ENCODE data around the gene ZNF236.
A peak's percentile ranks its signal among the peaks of the same experiment; 100 is the strongest.

Gene ZNF236

DNA sequence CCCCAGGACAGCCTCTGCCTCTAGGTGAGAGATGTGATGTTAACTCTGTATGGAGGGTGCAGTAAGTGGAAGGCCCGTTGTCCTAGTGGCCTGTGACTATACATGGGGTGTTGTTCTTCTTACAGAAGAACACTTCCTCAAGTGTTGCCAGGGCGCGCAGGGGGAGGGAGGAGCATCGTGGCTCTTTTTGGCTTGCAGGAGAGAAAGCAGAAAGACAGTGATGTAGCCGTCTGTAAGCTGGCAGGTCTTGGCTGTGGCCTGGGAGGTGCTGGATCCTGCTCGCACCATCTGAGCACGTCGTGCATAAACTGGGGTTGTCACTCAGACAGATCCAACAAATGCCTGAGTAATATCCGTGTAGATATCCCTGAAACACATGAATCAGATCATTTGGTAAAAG, 44.3 kb downstream of the ZNF236 start:
- no peak for DNase-seq

DNA sequence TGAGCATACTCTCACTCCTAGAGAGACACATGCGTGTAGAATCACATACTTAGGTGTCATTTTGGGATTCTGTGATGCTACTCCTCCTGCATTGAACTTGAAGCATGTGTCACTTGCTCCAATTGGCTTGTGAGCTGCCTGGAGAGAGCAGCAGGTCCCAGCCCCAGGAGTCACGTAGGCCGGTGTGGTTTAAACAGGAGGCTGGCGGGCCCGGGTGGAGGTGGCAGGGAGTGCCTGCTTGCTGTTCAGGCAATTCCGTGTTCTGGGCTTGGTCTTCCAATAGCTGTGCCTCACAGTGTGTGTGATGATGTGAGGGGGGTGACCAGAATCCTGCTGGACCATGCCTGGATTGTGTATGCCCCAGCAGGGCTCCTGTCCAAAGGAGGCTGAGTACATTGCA, 51.0 kb downstream of the ZNF236 start:
- no peak for DNase-seq

DNA sequence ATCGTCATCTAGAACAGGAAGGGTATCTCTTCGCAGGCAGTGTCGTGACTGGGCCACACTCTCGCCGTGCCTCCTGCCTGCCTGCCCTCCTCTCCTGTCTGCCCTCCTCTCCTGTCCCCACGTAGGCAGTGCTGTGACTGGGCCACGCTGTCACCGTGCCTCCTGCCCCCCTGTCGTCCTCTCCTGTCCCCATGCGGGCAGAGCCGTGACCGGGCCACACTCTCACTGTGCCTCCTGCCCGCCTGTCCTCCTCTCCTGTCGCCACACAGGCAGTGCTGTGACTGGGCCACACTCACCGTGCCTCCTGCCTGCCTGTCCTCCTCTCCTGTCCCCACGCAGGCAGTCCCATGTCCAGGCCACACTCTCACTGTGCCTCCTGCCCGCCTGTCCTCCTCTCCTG, 51.4 kb downstream of the ZNF236 start:
- no peak for DNase-seq

- DNase-seq, result no peak
These were observed 52.5 kb downstream of the ZNF236 start for GRCh38 chr18:76874642-76875389.

GRCh38 chr18:76875390-76876325, 53.3 kb downstream of the ZNF236 start:
- peak; percentile 22 for DNase-seq

DNA sequence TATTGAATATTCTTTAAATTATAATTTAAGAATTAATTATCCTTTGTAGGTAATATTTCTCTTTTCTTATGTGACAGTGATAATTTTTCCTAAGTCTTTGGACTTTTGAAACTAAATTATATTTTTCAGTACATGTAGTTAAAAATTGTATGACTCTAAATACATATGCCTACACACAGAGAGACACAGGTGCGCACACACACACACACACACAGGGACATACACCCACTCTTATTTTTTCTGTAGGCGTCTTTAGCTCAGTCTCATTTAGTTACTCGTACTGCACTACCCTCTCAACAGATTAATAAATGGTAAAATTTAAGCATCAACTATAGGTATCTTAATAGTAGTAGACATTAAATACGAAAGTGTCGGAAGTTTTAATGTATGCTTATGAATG, 56.1 kb downstream of the ZNF236 start:
- DNase-seq, result no peak

DNA sequence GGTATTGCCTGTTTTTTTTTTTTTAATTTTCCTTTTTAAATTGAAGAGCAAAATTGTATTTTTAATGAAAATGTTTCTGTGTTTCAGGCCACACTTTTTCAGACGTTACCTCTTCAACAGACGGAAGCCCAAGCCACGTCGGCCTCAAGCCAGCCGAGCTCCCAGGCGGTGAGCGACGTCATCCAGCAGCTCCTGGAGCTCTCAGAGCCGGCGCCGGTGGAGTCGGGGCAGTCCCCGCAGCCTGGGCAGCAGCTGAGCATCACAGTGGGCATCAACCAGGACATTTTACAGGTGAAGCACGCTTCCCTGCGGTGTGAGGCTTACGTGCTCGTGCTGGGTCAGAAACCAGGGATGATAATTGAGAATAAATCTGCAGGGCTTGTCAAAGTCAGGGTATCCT, 57.7 kb downstream of the ZNF236 start:
- DNase-seq, result no peak

DNA sequence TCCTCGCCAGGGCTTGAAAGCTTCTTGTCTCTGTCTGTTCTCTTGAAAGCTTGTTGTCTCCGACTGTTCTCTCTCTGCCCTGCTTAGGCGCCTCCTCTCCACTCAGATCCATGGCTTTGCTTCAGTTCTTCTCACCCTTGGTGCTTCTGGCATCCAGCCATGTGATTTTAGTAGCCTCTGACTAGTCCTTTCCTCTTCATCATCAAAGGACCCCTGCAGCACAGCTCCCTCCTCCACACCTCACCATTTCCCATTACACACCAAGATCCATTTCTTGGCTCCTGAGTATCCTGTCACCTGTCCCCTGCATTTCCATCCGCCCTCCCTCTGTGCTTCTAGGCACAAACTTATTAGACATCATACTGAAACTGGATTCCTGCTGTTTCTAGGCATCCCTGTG, 59.4 kb downstream of the ZNF236 start:
- DNase-seq, result no peak

DNA sequence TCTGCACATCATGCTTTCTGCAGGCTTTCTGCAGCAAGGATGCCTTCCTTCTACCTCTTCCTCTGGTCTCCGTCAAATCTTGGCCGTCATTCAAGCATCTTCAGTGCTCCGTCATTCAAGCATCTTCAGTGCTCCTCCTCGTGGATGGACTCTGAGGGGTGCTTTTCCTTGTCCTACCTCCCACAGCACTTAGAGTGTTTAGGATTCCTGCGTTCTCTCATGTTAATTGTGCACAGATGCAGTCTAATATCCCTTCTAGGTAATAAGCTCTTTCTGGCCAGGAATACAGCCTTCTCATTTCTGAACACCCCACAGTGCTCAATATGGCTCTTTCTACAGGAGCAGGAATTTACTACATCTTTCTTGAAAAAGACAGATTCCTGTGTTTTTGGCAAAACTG, 59.8 kb downstream of the ZNF236 start:
- no peak for DNase-seq

- no peak for DNase-seq
These were observed 62.6 kb downstream of the ZNF236 start for GRCh38 chr18:76885001-76885400.

DNA sequence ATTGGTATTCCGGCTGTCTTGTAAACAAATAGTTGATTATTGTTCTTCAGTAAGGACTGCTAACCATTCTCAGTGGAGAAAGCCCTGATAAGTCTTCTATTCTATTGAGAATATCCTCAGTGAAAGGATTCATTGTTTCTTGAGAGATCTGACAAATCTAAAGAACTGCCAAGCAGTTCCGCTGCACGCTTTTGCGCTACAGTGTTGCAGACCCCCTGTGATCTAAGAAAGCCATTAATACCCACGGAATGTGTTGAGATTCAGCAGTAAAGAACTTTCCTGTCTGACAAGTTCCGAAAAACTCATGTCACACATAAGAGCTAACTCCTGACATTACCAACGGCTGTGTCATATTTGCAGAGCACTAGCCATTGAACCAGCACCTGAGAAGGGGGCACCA, 63.8 kb downstream of the ZNF236 start:
- no peak for DNase-seq

DNA sequence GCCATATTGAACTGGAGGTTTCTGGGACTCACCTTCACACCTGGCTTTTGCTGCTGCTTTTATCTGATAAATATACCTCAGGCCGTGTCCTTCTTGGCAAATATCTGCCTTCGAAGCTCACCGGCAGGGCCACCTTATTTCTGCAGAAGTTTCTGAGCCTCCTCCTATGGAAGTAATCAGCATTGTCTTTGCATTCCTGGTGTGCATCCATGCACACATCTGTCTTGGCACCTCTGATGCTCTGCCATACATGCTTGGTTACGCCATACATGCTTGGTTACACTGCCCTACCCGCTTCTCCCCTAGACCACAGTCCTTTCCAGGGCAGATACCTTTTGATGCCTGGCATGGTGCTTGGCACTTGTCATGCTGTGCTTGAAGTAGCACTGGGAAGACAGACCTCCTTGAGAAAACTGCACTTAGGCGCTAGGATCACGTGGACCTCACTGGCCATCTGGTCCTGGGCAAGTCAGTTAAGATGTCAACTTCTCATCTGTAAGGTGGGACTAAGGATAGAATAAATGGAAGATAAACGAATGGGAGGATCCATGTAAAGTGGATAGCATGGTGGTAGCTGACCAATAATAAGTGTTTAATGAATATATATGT, 66.8 kb downstream of the ZNF236 start:
- DNase-seq, result no peak

DNA sequence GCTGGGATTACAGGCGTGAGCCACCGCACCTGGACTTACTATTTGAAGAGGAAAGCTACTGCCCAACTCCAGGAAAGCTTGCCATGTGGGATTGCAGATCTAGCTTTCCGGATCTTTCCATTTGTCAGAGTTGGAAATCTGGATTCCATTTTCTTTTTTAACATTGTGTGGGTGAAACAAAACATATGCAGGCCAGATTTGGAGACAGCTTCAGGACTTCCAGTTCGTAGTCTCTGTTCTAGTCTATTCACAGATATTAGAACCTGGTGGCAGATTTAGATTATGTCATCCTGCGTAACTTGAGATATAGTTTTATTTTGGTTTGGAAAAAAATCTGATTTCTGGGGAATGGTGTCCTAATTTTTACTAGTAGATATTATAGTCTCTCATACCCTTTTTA, 70.5 kb downstream of the ZNF236 start:
- no peak for DNase-seq

GRCh38 chr18:76894566-76895346, 72.4 kb downstream of the ZNF236 start:
- DNase-seq, result no peak

DNA sequence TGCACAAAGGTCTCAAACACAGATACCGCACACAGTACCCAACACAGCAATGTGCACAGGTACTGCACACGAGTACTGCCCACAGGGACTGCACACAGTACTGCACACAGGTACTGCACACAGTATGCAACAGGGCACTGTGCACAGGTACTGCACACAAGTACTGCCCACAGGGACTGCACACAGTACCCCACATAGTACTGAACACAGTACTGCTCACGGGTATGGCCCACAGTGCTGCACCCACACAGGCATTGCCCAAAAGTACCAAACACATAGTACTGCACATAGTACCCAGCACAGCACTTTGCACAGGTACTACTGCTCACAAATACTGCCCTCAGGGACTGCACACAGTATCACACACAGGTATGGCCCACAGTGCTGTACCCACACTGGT, 73.1 kb downstream of the ZNF236 start:
- no peak for DNase-seq

- DNase-seq, result no peak
These were observed 74.3 kb downstream of the ZNF236 start for GRCh38 chr18:76896677-76897076.

DNA sequence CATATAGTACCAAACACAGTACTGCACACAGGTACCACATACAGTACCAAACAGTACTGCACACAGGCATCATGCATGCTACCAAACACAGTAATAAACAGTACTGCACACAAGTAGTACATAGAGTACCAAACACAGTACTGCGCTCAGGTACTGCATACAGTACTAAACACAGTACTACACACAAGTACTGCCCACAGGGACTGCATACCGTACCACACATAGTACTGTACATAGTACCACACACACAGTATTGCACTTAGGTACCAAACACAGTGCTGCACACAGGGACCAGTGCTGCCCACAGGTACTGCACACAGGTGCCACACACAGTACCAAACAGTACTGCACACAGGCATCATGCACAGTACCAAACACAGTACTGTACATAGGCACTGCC, 74.9 kb downstream of the ZNF236 start:
- no peak for DNase-seq

- DNase-seq, result no peak
These were observed 81.0 kb downstream of the ZNF236 start for GRCh38 chr18:76903386-76903785.

- DNase-seq, result no peak
These were observed 83.5 kb downstream of the ZNF236 start for GRCh38 chr18:76905821-76906220.

GRCh38 chr18:76908277-76908676, 85.9 kb downstream of the ZNF236 start:
- no peak for DNase-seq

- no peak for DNase-seq
These were observed 87.1 kb downstream of the ZNF236 start for GRCh38 chr18:76909439-76909838.

DNA sequence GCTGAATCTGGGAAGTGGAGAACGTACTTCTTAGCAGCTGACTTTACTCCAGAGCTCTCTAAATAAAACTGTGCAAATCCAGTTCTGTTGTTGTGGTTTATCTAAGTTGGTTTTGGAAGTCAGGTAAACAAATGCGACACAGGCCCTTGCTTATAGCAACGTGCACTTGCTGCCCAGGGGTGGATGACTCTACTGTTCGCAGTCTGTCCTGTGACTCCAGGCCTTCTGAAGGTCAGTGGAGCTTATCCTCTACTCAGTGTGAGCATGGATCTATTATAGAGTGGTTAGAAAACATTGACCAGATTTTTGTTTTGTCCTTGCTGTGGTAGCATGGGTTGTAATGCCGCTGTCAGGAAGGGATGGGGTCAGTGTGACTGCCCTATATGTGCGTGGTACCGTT, 89.1 kb downstream of the ZNF236 start:
- DNase-seq, result no peak

- no peak for DNase-seq
These were observed 91.2 kb downstream of the ZNF236 start for GRCh38 chr18:76913583-76913982.
